ENCODE results near the gene GPR33.
"Not testable (repeated sequence)": the region's sequence is repeated elsewhere in the genome, so short reads cannot be mapped to it uniquely, and the experiment has no call there.

GPR33 gene

DNA sequence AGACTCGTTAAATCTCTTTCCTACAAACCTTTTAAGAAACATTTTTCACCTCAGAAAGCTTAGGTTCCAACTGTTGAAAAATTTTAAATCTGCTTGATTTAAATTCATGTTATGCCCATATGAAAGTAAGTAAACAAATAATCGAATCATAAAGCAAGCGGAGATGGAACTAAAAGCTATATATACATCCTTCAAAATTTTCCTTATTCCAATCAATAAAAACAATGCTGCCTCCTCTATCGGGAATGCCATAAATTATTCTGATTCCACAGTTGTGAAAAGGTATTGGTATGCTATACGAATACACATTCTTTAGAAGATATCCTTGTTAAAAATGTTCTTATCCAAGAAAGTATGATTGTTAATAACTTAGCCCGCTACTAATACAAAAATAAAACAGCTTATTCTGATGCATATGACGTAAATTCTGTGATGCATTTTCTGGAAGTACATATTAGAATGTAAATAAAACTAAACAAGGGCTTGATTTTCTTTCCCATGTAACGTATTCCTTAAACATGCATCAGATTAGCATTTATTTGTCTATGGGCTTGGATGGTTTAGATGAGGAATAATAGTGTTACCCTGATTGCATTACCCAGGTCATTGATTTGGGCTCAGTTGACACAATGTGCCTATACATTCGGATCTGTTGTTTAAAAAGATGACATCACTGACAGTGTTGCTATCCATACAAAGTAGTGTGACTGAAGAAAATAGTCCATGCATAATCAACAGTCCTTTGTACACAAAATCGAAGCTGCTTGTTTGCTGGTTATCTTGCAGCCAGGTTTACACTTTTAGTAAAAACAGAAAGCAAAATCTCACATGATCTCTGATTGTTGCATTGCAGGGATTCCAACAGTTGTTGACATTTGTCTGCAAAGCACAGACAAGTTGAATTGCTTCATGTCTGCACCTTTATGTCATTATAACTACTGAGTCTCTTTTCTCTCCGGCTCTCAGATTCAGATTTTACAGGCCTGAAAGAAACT, 29.9 kb downstream of the GPR33 start:
- DNase-seq = peak; percentile 35

DNA sequence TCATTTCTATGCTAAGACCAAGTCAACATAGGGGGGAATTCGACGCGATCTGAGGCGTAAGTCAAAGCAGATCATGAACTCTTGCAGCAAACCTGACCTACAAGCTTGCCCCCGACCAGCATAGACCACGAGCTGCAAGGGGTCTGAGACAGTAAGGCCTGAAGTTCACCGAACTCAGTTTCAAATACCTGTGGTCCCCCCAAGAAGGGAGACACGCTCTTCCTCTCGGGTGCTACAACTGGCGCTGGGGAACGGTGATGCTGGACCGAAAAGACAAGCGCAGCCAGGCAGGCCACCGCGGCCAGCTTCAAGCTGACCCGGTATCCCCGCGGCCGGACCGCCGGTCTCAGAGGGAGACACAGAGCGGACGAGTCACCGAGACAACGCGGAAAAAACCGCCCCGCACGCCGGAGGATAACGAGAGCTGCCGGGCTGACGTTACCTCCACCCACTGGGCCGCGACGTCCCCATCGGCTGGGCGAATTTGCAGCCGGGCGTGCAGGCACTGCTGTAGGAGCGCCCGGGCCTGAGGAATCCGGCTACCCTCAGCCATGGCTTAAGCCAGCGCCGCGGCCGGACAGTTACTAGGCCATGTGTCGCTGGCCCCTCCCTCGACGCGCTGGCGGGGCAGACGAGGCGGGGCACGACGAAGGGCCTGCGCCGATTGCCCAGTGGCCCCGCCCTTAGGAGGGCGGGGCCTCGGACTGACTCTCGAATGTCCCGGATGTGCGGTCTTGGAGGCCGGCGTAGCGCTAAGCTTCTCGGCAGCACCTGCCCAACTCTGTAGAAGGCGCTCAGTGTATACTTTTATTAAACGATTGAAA, 30.8 kb downstream of the GPR33 start, which contains the start of gene DTD2:
Gene DTD2 (minus strand): TSS at position 666 of the 824 bp plus-strand sequence. CDS start 113 bp downstream, at position 553.
- DNase-seq = peak; percentile 97

DNA sequence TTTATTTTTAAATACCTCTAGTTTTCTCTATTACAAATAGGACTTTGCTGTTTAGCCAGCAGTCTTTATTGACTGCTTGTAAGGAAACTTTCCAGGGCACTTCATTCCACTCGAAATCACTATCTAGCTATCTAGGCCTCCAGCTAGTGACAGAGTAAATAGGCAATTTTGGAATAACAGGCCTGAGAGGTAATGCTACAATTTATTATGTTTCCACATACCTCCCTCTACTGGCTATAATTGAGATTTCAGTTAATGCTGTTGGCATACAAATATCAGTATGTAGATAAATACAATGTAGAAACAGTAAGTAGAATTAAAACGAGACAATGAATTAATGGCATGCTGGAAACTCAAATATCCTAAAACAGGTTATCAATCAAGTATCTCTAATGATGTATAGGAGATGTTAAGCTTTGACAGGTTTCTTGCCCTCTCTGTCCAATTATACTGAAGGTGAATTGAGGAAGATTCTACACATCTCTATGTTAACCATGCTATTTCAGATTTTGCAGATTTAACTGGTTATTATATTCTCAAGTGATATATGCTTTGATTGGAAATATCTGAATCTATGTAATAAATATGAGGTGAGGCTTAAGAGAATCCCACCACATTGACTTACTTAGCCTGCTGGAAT, 37.7 kb downstream of the GPR33 start:
- peak; percentile 77 for DNase-seq

DNA sequence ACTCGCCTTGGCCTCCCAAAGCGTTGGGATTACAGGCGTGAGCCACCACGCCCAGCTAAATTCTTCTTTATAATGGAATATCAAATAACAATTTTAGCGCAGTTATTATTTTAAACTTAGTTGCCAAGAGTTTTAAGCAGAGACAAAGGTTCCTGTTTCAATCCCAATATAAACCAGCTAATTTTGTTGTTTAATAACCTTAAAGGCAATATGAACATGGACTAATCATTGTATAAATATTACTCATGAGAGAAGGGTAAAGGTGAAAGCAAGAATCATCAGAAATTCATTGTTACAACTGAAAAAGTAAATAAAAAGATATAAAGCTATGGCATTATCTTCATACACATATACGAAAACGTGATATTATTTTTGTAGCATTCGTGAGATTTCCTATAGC, 38.7 kb downstream of the GPR33 start:
- no peak for DNase-seq

DNA sequence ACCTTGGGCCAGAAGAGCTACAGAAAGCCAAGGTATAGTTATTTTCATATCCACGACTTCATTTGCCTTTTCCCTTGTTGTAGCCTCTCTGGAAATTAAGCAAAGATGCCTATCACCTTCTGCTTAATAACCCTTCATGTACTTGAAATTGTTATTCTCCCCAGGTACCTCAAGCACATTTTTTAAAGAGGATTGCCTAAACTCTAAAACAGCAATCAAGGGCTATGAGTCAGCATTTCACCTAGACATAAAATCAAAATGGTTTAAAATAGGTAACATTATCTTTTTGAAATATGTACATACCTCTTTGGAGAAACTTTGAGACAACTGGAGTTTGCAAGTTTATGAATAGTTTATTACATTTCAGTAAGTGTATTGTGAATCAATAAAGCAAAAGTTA, 42.1 kb downstream of the GPR33 start:
- no peak for DNase-seq

DNA sequence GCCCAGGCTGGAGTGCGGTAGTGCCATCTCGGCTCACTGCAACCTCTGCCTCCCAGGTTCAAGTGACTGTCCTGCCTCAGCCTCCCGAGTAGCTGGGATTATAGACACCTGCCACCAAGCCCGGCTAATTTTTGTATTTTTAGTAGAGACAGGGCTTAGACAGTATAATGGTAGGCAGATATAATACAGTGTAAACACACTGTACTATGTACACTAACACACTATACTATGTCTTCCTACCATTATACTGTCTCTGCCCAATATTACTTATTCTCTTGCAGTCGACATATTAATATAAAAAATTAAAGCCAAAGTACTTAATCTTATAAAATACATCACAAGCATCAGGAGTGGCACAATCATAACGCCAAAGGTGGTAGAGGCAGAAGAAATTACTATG, 45.6 kb downstream of the GPR33 start:
- DNase-seq = no peak

DNA sequence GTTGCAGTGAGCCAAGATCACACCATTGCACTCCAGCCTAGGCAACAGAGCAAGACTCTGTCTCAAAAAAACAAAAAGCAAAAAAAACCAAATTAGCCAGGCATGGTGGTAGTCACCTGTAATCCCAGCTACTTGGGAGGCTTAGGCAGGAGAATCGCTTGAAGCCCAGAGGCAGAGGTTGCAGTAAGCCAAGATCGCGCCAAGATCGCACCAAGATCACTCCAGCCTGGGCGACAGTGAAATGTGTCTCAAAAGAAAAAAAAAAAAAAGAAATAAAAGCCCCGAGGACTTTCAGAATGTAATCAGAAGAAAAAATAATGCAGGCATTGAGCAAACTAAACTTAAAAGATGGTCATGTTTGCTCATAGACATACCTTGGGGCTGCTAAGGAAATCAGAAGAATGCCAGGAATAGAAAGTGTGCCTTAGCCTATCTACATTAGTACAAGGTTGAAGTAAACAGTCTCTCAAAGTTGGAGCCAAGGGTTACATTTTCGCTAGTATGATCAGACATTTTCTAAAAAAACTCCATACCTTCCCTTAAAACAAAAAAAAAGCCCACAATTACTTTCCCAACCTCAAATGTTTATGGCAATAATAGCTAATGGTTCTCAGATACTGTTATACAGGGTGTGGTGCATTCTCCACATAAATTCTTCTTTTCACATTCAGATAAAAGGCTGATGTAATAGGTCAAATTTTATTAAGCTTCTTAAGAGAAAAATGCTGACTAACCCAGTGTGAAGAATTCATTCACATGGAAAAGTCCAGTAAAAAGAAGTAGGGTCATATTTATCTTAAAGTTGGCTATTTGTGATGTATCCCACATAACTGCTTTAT, 46.3 kb downstream of the GPR33 start:
- peak; percentile 15 for DNase-seq

DNA sequence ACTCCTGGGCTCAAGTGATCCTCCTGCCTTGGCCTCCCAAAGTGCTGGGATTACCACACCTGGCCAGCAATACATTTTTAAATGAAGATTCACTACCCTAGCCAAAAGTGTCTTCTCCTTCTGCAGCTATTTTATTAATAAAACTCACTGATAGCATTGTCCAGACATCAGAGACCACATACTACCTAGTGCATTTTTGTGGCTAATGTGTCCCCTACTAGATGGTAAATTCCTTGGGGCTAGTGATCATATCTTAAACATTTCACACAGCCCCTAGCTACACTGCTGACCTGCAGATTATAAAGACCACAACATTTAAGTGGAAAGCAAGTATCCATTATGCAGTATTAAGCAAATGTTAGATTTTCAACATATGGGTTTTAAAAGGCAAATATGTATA, 47.6 kb downstream of the GPR33 start:
- DNase-seq = no peak

DNA sequence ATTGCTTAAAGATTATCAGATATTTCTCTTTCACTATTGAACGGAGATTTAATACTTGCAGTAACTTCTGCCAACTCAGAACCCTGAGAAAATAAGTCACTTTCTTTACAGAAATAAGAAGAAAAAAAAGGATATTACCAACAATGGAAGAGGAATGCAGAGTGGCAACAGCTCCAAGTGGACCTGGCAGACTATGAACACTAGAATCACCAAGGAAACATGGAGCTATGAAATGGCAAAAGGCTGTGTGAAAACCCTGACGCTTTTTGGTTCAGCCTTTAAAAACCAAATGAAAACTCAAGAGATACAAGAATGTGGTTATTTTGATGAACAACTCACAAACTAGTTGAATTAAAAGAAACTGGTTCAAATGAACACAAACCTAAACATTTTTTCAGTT, 48.3 kb downstream of the GPR33 start:
- no peak for DNase-seq

DNA sequence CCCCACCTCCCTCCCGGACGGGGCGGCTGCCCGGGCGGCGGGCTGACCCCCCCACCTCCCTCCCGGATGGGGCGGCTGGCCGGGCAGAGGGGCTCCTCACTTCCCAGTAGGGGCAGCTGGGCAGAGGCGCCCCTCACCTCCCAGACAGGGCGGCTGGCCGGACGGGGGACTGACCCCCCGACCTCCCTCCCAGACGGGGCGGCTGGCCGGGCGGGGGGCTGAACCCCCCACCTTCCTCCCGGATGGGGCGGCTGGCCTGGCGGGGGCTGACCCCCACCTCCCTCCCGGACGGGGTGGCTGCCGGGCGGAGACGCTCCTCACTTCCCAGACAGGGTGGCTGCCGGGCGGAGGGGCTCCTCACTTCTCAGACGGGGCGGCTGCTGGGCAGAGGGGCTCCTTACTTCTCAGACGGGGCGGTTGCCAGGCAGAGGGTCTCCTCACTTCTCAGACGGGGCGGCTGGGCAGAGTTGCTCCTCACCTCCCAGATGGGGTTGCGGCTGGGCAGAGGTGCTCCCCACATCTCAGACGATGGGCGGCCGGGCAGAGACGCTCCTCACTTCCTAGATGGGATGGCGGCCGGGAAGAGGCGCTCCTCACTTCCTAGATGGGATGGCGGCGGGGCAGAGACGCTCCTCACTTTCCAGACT, 50.7 kb downstream of the GPR33 start:
- DNase-seq = not testable (repeated sequence)

DNA sequence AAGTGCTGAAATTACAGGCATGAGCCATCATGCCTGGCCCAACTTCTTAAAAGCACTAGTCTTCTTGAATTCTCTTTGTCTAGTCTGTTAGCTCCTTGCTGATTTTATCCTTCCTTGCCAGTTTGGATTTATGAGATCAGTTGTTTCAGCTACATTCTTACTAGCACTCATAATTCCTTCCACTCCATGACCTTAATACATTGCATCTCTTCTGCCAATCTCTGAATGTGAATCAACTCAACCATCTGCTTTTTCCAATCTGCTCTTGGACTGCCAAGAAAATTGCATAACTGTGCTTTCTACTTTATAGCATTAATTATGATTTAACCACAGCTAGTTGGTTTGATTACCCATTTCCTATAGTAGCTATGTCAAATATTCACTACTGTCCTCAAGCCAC, 52.6 kb downstream of the GPR33 start:
- DNase-seq = no peak
